Immature natural killer cell (primary cell): ENCODE measurements around the gene TAS1R1. TPM values are rescaled to one million over a fixed set of nuclear protein-coding genes. Genes with fewer than 3 reads are reported as not detected.
"Not testable (repeated sequence)": the region's sequence is repeated elsewhere in the genome, so short reads cannot be mapped to it uniquely, and the experiment has no call there.

ENCODE experiments used
- DNase-seq, 3 donors: peaks; one replicate each; pipeline ENCODE4 v3.0.0; 2022; ENCODE audit warnings: mixed read lengths in 1 of 3
- H3K27ac Mint-ChIP-seq, 6 donors: one replicate each; pipeline ENCODE4 v1.8.0; 2020; ENCODE audit warnings: mixed read lengths in 6 of 6, mild to moderate bottlenecking in 5 of 6, inconsistent platforms in 4 of 6, moderate library complexity in 3 of 6
- H3K27me3 Mint-ChIP-seq, 3 donors: one replicate each; pipeline ENCODE4 v1.8.0; 2020 to 2021; ENCODE audit warnings: low read depth in 3 of 3, mild to moderate bottlenecking in 3 of 3, mixed read lengths in 3 of 3, moderate library complexity in 3 of 3, inconsistent platforms in 1 of 3
- H3K36me3 Mint-ChIP-seq, 3 donors: one replicate each; pipeline ENCODE4 v1.8.0; 2020; ENCODE audit warnings: mixed read lengths in 3 of 3, inconsistent platforms in 2 of 3, mild to moderate bottlenecking in 2 of 3
- H3K4me1 Mint-ChIP-seq, 2 donors: one replicate each; pipeline ENCODE4 v1.8.0; 2020; ENCODE audit warnings: inconsistent platforms in 2 of 2, mild to moderate bottlenecking in 2 of 2, mixed read lengths in 2 of 2, moderate library complexity in 1 of 2
- H3K4me3 Mint-ChIP-seq, 5 donors: one replicate each; pipeline ENCODE4 v1.8.0; 2020; ENCODE audit warnings: mild to moderate bottlenecking in 5 of 5, mixed read lengths in 5 of 5, inconsistent platforms in 3 of 5, moderate library complexity in 3 of 5
- H3K9me3 Mint-ChIP-seq, 6 donors: one replicate each; pipeline ENCODE4 v1.8.0; 2020; ENCODE audit warnings: mild to moderate bottlenecking in 6 of 6, mixed read lengths in 6 of 6, inconsistent platforms in 4 of 6, moderate library complexity in 3 of 6
- polyA plus RNA-seq, 3 donors: library from polyadenylated mRNA; unstranded; fragments of 300-500 nt; fragmentation: Illumina TruSeq; gene quantifications; one replicate each; pipeline ENCODE4 v1.2.3, GENCODE V29; 2021

TAS1R1 gene
- polyA plus RNA-seq, 3 donors from 2014 or later, result 0.16 TPM; not detected in 2

GRCh38 chr1:6534248-6534822, 20.8 kb upstream of the TAS1R1 start:
- Mint-ChIP-seq H3K4me3 (no peak overlapping the region), H3K27me3 (no peaks in the 10 kb centered on the region), H3K4me1 (no peaks in the 10 kb centered on the region), H3K27ac (no peak overlapping the region), H3K9me3 (no peaks in the 10 kb centered on the region), H3K36me3 (peaks cover 0 to 17% (median 12%) of the 10 kb centered on the region in 3 donors)
- no peak for DNase-seq

GRCh38 chr1:6535214-6535613, 19.9 kb upstream of the TAS1R1 start:
- H3K27ac Mint-ChIP-seq, result peak overlapping the region in 1 of 6 donors; percentile 22
- H3K4me3 Mint-ChIP-seq, result no peak overlapping the region
- DNase-seq, result no peak
- H3K9me3 Mint-ChIP-seq, result no peaks in the 10 kb centered on the region
- no peaks in the 10 kb centered on the region for H3K4me1 Mint-ChIP-seq
- no peaks in the 10 kb centered on the region for H3K27me3 Mint-ChIP-seq
- H3K36me3 Mint-ChIP-seq, result peaks cover 4 to 21% (median 12%) of the 10 kb centered on the region in 3 donors

GRCh38 chr1:6536291-6536690, 18.8 kb upstream of the TAS1R1 start:
- H3K9me3 Mint-ChIP-seq, result no peaks in the 10 kb centered on the region
- no peak overlapping the region for H3K27ac Mint-ChIP-seq
- peaks cover 4 to 21% (median 12%) of the 10 kb centered on the region in 3 donors for H3K36me3 Mint-ChIP-seq
- no peak overlapping the region for H3K4me3 Mint-ChIP-seq
- peaks cover 0 to 3% (median 0%) of the 10 kb centered on the region in 3 donors for H3K27me3 Mint-ChIP-seq
- no peak for DNase-seq
- H3K4me1 Mint-ChIP-seq, result no peaks in the 10 kb centered on the region

GRCh38 chr1:6538956-6539355, 16.2 kb upstream of the TAS1R1 start:
- no peak for DNase-seq
- H3K27me3 Mint-ChIP-seq, result peaks cover 0 to 3% (median 0%) of the 10 kb centered on the region in 3 donors
- H3K27ac Mint-ChIP-seq, result peak overlapping the region in 2 of 6 donors; percentile 21 to 27
- H3K4me1 Mint-ChIP-seq, result no peaks in the 10 kb centered on the region
- no peak overlapping the region for H3K4me3 Mint-ChIP-seq
- peaks cover 0 to 8% (median 4%) of the 10 kb centered on the region in 3 donors for H3K36me3 Mint-ChIP-seq
- H3K9me3 Mint-ChIP-seq, result no peaks in the 10 kb centered on the region

GRCh38 chr1:6544831-6545230, 10.3 kb upstream of the TAS1R1 start:
- DNase-seq, result no peak
- Mint-ChIP-seq H3K4me3 (no peak overlapping the region), H3K27ac (peak overlapping the region in 1 of 6 donors; percentile 84), H3K9me3 (no peaks in the 10 kb centered on the region), H3K36me3 (peaks cover 9 to 35% (median 18%) of the 10 kb centered on the region in 3 donors), H3K4me1 (peaks cover 8 to 23% of the 10 kb centered on the region in 2 donors), H3K27me3 (peaks cover 0 to 4% (median 1%) of the 10 kb centered on the region in 3 donors)

- Mint-ChIP-seq H3K27me3 (peaks cover 0 to 3% (median 1%) of the 10 kb centered on the region in 3 donors), H3K9me3 (no peaks in the 10 kb centered on the region), H3K36me3 (peaks cover 9 to 37% (median 17%) of the 10 kb centered on the region in 3 donors), H3K27ac (peak overlapping the region in 3 of 6 donors; percentile 48 to 84 (median 48)), H3K4me3 (no peak overlapping the region), H3K4me1 (peaks cover 11 to 23% of the 10 kb centered on the region in 2 donors)
- DNase-seq, result no peak
Measured at GRCh38 chr1:6545276-6546112, 9.6 kb upstream of the TAS1R1 start.

- Mint-ChIP-seq H3K4me3 (no peak overlapping the region), H3K36me3 (peaks cover 9 to 37% (median 17%) of the 10 kb centered on the region in 3 donors), H3K27ac (peak overlapping the region in 4 of 6 donors; percentile 30 to 62 (median 43)), H3K27me3 (peaks cover 0 to 2% (median 1%) of the 10 kb centered on the region in 3 donors), H3K9me3 (no peaks in the 10 kb centered on the region), H3K4me1 (peaks cover 11 to 23% of the 10 kb centered on the region in 2 donors)
- DNase-seq, result no peak
Measured at GRCh38 chr1:6546326-6546725, 8.8 kb upstream of the TAS1R1 start.

GRCh38 chr1:6547301-6547700, 7.8 kb upstream of the TAS1R1 start:
- Mint-ChIP-seq H3K27me3 (peaks cover 0 to 2% (median 1%) of the 10 kb centered on the region in 3 donors), H3K4me3 (no peak overlapping the region), H3K36me3 (peaks cover 9 to 33% (median 17%) of the 10 kb centered on the region in 3 donors), H3K9me3 (no peaks in the 10 kb centered on the region), H3K4me1 (peaks cover 13 to 23% of the 10 kb centered on the region in 2 donors), H3K27ac (no peak overlapping the region)
- no peak for DNase-seq

- peak within 1 kb of the TSS; percentile 75 to 81 (median 77) for H3K4me3 Mint-ChIP-seq
- H3K27ac Mint-ChIP-seq, result peak within 1 kb of the TSS in 4 of 6 donors; percentile 48 to 70 (median 68)
- H3K4me1 Mint-ChIP-seq, result peaks cover 6 to 21% of the 10 kb centered on the region in 2 donors
- H3K36me3 Mint-ChIP-seq, result peaks cover 0 to 3% (median 0%) of the 10 kb centered on the region in 3 donors
- no peaks in the 10 kb centered on the region for H3K27me3 Mint-ChIP-seq
- DNase-seq, result peak; percentile 93 to 94 (median 94)
- H3K9me3 Mint-ChIP-seq, result no peaks in the 10 kb centered on the region
Measured at GRCh38 chr1:6554031-6554906, 838 bp upstream of the TAS1R1 start, which contains the start of gene NOL9. Gene NOL9, minus strand, starts transcription at chr1:6554513. Its CDS starts 11 bp downstream, at chr1:6554502.

- no peak overlapping the region for H3K27ac Mint-ChIP-seq
- H3K9me3 Mint-ChIP-seq, result no peaks in the 10 kb centered on the region
- H3K36me3 Mint-ChIP-seq, result no peaks in the 10 kb centered on the region
- DNase-seq, result no peak
- peaks cover 0 to 3% (median 0%) of the 10 kb centered on the region in 3 donors for H3K27me3 Mint-ChIP-seq
- peaks cover 6 to 13% of the 10 kb centered on the region in 2 donors for H3K4me1 Mint-ChIP-seq
- H3K4me3 Mint-ChIP-seq, result no peak overlapping the region
Measured at GRCh38 chr1:6557597-6557996, 2.5 kb downstream of the TAS1R1 start.

GRCh38 chr1:6559161-6559560, 4.1 kb downstream of the TAS1R1 start:
- H3K27me3 Mint-ChIP-seq, DNase-seq, H3K4me1 Mint-ChIP-seq, H3K27ac Mint-ChIP-seq, H3K4me3 Mint-ChIP-seq, H3K9me3 Mint-ChIP-seq, H3K36me3 Mint-ChIP-seq: not testable (repeated sequence)

GRCh38 chr1:6560267-6560666, 5.2 kb downstream of the TAS1R1 start:
- no peak overlapping the region for H3K27ac Mint-ChIP-seq
- H3K36me3 Mint-ChIP-seq, result no peaks in the 10 kb centered on the region
- no peak for DNase-seq
- no peak overlapping the region for H3K4me3 Mint-ChIP-seq
- H3K4me1 Mint-ChIP-seq, result no peaks in the 10 kb centered on the region
- H3K9me3 Mint-ChIP-seq, result no peaks in the 10 kb centered on the region
- H3K27me3 Mint-ChIP-seq, result peaks cover 0 to 3% (median 0%) of the 10 kb centered on the region in 3 donors

- no peak overlapping the region for H3K4me3 Mint-ChIP-seq
Measured at GRCh38 chr1:6569033-6569432, 13.9 kb downstream of the TAS1R1 start.

More at GRCh38 chr1:6569033-6569432, 13.9 kb downstream of the TAS1R1 start:
- DNase-seq, result no peak
- Mint-ChIP-seq H3K27me3 (peaks cover 0 to 3% (median 3%) of the 10 kb centered on the region in 3 donors), H3K4me1 (no peaks in the 10 kb centered on the region), H3K36me3 (no peaks in the 10 kb centered on the region), H3K9me3 (no peaks in the 10 kb centered on the region), H3K27ac (peak overlapping the region in 1 of 6 donors; percentile 21)
